ENCODE results near the gene DYRK1A.

DYRK1A gene

GRCh38 chr21:37564341-37564923 lies 197.9 kb downstream of the DYRK1A start (continued):
- TF ChIP-seq, protein P1, sequence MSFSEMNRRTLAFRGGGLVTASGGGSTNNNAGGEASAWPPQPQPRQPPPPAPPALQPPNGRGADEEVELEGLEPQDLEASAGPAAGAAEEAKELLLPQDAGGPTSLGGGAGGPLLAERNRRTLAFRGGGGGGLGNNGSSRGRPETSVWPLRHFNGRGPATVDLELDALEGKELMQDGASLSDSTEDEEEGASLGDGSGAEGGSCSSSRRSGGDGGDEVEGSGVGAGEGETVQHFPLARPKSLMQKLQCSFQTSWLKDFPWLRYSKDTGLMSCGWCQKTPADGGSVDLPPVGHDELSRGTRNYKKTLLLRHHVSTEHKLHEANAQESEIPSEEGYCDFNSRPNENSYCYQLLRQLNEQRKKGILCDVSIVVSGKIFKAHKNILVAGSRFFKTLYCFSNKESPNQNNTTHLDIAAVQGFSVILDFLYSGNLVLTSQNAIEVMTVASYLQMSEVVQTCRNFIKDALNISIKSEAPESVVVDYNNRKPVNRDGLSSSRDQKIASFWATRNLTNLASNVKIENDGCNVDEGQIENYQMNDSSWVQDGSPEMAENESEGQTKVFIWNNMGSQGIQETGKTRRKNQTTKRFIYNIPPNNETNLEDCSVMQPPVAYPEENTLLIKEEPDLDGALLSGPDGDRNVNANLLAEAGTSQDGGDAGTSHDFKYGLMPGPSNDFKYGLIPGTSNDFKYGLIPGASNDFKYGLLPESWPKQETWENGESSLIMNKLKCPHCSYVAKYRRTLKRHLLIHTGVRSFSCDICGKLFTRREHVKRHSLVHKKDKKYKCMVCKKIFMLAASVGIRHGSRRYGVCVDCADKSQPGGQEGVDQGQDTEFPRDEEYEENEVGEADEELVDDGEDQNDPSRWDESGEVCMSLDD (tag by site-specific recombination; IDR thresholded peaks at IDR 0.05) = peak; percentile 22; the same call in 1 of the 2 replicates
- TF ChIP-seq, protein P2, sequence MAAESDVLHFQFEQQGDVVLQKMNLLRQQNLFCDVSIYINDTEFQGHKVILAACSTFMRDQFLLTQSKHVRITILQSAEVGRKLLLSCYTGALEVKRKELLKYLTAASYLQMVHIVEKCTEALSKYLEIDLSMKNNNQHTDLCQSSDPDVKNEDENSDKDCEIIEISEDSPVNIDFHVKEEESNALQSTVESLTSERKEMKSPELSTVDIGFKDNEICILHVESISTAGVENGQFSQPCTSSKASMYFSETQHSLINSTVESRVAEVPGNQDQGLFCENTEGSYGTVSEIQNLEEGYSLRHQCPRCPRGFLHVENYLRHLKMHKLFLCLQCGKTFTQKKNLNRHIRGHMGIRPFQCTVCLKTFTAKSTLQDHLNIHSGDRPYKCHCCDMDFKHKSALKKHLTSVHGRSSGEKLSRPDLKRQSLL (tag by site-specific recombination; IDR thresholded peaks at IDR 0.05) = no peak
- TF ChIP-seq ZNF624 (tag by site-specific recombination; IDR thresholded peaks at IDR 0.05) (no peak), ZNF211 (tag by site-specific recombination; IDR thresholded peaks at IDR 0.05; ENCODE audit: low read depth) (no peak), AEBP2 (tag by site-specific recombination; IDR thresholded peaks at IDR 0.05; ENCODE audit: borderline replicate concordance) (no peak), TRIM28 (IDR thresholded peaks at IDR 0.05; ENCODE audit: borderline replicate concordance, low read length) (0 out of 2 replicates have a peak, but pooled peaks have one; percentile 44), ZNF473 (tag by site-specific recombination; IDR thresholded peaks at IDR 0.05) (no peak), ZNF391 (tag by site-specific recombination; IDR thresholded peaks at IDR 0.05; ENCODE audit: borderline replicate concordance, low read depth) (no peak; the same call in 1 of the 2 replicates), ZNF658 (tag by site-specific recombination; IDR thresholded peaks at IDR 0.05) (no peak), ZNF341 (tag by site-specific recombination; IDR thresholded peaks at IDR 0.05; ENCODE audit: low read depth) (no peak), ATF2 (tag by site-specific recombination; IDR thresholded peaks at IDR 0.05; ENCODE audit: low read depth) (0 out of 2 replicates have a peak, but pooled peaks have one; percentile 34), GLIS2 (tag by site-specific recombination; IDR thresholded peaks at IDR 0.05) (peak; percentile 93), ZSCAN30 (tag by site-specific recombination; IDR thresholded peaks at IDR 0.05) (no peak), KLF10 (tag by site-specific recombination; IDR thresholded peaks at IDR 0.05) (peak; percentile 35; the same call in 1 of the 2 replicates), ZFP41 (tag by site-specific recombination; IDR thresholded peaks at IDR 0.05; ENCODE audit: borderline replicate concordance) (no peak), IKZF3 (tag by site-specific recombination; IDR thresholded peaks at IDR 0.05) (0 out of 2 replicates have a peak, but pooled peaks have one; percentile 11), ZNF19 (tag by site-specific recombination; IDR thresholded peaks at IDR 0.05; ENCODE audit: low read depth) (no peak), ZNF184 (tag by site-specific recombination; IDR thresholded peaks at IDR 0.05) (peak; percentile 85), YY2 (tag by site-specific recombination; IDR thresholded peaks at IDR 0.05) (no peak), ZNF37A (tag by site-specific recombination; IDR thresholded peaks at IDR 0.05) (no peak), ZNF560 (tag by site-specific recombination; IDR thresholded peaks at IDR 0.05; ENCODE audit: borderline replicate concordance) (no peak), KLF16 (tag by site-specific recombination; IDR thresholded peaks at IDR 0.05) (no peak)
- TF ChIP-seq, protein P3, sequence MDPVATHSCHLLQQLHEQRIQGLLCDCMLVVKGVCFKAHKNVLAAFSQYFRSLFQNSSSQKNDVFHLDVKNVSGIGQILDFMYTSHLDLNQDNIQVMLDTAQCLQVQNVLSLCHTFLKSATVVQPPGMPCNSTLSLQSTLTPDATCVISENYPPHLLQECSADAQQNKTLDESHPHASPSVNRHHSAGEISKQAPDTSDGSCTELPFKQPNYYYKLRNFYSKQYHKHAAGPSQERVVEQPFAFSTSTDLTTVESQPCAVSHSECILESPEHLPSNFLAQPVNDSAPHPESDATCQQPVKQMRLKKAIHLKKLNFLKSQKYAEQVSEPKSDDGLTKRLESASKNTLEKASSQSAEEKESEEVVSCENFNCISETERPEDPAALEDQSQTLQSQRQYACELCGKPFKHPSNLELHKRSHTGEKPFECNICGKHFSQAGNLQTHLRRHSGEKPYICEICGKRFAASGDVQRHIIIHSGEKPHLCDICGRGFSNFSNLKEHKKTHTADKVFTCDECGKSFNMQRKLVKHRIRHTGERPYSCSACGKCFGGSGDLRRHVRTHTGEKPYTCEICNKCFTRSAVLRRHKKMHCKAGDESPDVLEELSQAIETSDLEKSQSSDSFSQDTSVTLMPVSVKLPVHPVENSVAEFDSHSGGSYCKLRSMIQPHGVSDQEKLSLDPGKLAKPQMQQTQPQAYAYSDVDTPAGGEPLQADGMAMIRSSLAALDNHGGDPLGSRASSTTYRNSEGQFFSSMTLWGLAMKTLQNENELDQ (tag by site-specific recombination; IDR thresholded peaks at IDR 0.05; ENCODE audit: low read depth) = no peak
- TF ChIP-seq, protein P4, sequence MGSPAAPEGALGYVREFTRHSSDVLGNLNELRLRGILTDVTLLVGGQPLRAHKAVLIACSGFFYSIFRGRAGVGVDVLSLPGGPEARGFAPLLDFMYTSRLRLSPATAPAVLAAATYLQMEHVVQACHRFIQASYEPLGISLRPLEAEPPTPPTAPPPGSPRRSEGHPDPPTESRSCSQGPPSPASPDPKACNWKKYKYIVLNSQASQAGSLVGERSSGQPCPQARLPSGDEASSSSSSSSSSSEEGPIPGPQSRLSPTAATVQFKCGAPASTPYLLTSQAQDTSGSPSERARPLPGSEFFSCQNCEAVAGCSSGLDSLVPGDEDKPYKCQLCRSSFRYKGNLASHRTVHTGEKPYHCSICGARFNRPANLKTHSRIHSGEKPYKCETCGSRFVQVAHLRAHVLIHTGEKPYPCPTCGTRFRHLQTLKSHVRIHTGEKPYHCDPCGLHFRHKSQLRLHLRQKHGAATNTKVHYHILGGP (tag by site-specific recombination; IDR thresholded peaks at IDR 0.05) = no peak
- TF ChIP-seq, protein P5, sequence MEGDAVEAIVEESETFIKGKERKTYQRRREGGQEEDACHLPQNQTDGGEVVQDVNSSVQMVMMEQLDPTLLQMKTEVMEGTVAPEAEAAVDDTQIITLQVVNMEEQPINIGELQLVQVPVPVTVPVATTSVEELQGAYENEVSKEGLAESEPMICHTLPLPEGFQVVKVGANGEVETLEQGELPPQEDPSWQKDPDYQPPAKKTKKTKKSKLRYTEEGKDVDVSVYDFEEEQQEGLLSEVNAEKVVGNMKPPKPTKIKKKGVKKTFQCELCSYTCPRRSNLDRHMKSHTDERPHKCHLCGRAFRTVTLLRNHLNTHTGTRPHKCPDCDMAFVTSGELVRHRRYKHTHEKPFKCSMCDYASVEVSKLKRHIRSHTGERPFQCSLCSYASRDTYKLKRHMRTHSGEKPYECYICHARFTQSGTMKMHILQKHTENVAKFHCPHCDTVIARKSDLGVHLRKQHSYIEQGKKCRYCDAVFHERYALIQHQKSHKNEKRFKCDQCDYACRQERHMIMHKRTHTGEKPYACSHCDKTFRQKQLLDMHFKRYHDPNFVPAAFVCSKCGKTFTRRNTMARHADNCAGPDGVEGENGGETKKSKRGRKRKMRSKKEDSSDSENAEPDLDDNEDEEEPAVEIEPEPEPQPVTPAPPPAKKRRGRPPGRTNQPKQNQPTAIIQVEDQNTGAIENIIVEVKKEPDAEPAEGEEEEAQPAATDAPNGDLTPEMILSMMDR (tag by site-specific recombination; IDR thresholded peaks at IDR 0.05) = peak; percentile 82

Data from HEK293 (cell line).